ENCODE results near the gene TM4SF18. TPM values are rescaled to one million over a fixed set of nuclear protein-coding genes. Genes with fewer than 3 reads are reported as not detected.

TM4SF18 gene
- total and polyA plus RNA-seq, 11 donors: 4.5 to 19.9 (median 8.9) TPM

- no peak for DNase-seq
- intact Hi-C loops (cut with DNase I): no loop called here
- H3K9me3 ChIP-seq: no peaks in the 10 kb centered on the region
- ATAC-seq: no peak
- no peak overlapping the region for H3K4me3 ChIP-seq
- no peak overlapping the region for H3K27ac ChIP-seq
- H3K36me3 ChIP-seq: no peaks in the 10 kb centered on the region
- TF ChIP-seq CTCF (IDR thresholded peaks at IDR 0.05) (no peak), POLR2A (IDR thresholded peaks at IDR 0.05) (no peak)
- H3K27me3 ChIP-seq: no peaks in the 10 kb centered on the region
- H3K4me1 ChIP-seq: no peaks in the 10 kb centered on the region
- WGBS, 4 donors: 93 to 98% (median 96%) methylated on average over 7 to 23 of the region's 23 CpGs
Observed at GRCh38 chr3:149284034-149284433, 49.4 kb downstream of the TM4SF18 start.

DNA sequence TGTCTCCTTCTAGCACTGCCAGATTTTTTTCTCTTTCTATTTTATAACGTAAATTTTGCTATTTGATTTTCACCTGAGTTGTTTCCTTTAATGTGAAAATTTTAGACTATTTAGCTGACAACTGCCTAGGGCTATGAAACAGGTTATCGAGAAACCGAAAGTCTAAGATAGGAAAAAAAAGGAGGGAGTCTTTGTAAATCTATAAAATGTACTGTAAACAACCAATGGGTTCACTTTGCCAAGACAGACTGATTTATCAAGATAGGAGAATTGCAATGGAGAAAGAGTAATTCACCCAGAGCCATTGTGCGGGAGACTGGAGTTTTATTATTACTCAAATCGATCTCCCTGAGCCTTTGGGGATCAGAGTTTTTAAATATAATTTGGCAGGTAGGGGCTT is 50.0 kb downstream of the TM4SF18 start:
- Histone ChIP-seq H3K4me3 (no peak overlapping the region), H3K27me3 (no peaks in the 10 kb centered on the region), H3K4me1 (no peaks in the 10 kb centered on the region), H3K27ac (no peak overlapping the region), H3K9me3 (no peaks in the 10 kb centered on the region), H3K36me3 (no peaks in the 10 kb centered on the region)
- DNase-seq: no peak
- 64 to 95% (median 93%) methylated on average over 5 of the region's 5 CpGs for WGBS, 4 donors
- no peak for TF ChIP-seq CTCF (IDR thresholded peaks at IDR 0.05)
- TF ChIP-seq POLR2A (IDR thresholded peaks at IDR 0.05): no peak
- intact Hi-C loops (cut with DNase I): no loop called here
- no peak for ATAC-seq

DNA sequence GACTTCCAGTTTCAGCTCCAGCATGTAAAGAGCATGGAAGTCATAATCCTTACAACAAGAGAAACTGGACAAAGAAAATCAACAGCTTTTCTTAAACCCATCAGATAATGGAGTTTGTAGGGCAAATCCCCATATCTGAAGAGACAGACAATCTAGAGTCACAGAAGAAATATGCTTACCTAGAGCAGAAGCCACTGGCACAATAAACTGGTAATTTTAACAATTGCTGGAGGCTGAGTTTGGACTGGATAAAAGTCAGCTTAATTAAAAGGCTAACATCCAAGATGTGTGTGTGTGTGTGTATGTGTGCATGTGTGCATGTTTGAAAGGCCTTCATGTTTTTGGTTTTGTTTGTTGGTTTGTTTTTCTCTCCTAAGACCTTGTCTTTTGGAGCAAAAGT is 50.6 kb downstream of the TM4SF18 start:
- Histone ChIP-seq H3K36me3 (no peaks in the 10 kb centered on the region), H3K9me3 (no peaks in the 10 kb centered on the region), H3K27ac (no peak overlapping the region), H3K4me1 (peaks cover 0 to 1% (median 0%) of the 10 kb centered on the region in 12 donors), H3K4me3 (no peak overlapping the region), H3K27me3 (no peaks in the 10 kb centered on the region)
- TF ChIP-seq POLR2A (IDR thresholded peaks at IDR 0.05) (no peak), CTCF (IDR thresholded peaks at IDR 0.05) (no peak)
- ATAC-seq: no peak
- DNase-seq: no peak
- intact Hi-C loops (cut with DNase I): no loop called here

DNA sequence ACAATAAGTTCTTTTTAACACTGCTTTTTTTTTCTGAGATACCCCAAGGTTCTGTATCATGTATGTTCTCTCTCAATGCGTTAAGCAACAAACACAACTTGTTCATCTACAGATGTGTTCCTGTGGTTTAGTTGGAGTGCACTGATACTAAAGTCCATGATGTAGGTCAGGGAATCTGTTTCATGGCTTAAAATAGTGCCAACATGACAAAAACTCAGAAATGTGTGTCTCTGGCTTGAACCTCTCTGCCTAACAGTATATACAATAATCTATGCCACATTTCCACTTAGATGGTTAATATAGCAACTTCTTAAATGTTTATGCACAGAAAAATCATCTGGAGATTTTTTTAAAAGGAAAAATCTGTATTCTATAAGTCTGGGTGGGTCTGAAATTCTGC is 51.1 kb downstream of the TM4SF18 start:
- no peak overlapping the region for H3K4me3 ChIP-seq
- H3K9me3 ChIP-seq: no peaks in the 10 kb centered on the region
- H3K4me1 ChIP-seq: peaks cover 0 to 6% (median 0%) of the 10 kb centered on the region in 12 donors
- H3K36me3 ChIP-seq: no peaks in the 10 kb centered on the region
- intact Hi-C loops (cut with DNase I): no loop called here
- no peak for TF ChIP-seq POLR2A (IDR thresholded peaks at IDR 0.05)
- no peak for TF ChIP-seq CTCF (IDR thresholded peaks at IDR 0.05)
- WGBS, 4 donors: 98 to 100% (median 99%) methylated on average over 1 of the region's 1 CpG
- no peak overlapping the region for H3K27ac ChIP-seq
- DNase-seq (no peak), ATAC-seq (no peak)
- H3K27me3 ChIP-seq: no peaks in the 10 kb centered on the region
